Mucosa of gallbladder (tissue), 1 donor: ENCODE data around the gene APOL2. TPM values are rescaled to one million over a fixed set of nuclear protein-coding genes. Genes with fewer than 3 reads are reported as not detected.
"Not testable (repeated sequence)": the region's sequence is repeated elsewhere in the genome, so short reads cannot be mapped to it uniquely, and the experiment has no call there.

Source experiments
- DNase-seq: peaks from one replicate; pipeline ENCODE4 v3.0.0-alpha.2; 2020; ENCODE audit warnings: low spot score
- total RNA-seq: library from RNA; stranded (reverse); gene quantifications from one replicate; pipeline ENCODE4 v1.2.1, GENCODE V29; 2021
- donor health status: DM: no; HTN: no; CAD: no.

Gene APOL2
- total RNA-seq, 1 donor from 2014 or later, result 58.2 TPM

- DNase-seq, result no peak
Measured at GRCh38 chr22:36221799-36222751, 17.3 kb downstream of the APOL2 start.

- DNase-seq, result peak; percentile 50
Measured at GRCh38 chr22:36220451-36220921, 18.8 kb downstream of the APOL2 start.

- DNase-seq, result no peak
Measured at GRCh38 chr22:36218648-36219193, 20.6 kb downstream of the APOL2 start.

- DNase-seq, result no peak
Measured at GRCh38 chr22:36215981-36216380, 23.3 kb downstream of the APOL2 start.

- no peak for DNase-seq
Measured at GRCh38 chr22:36213586-36213985, 25.7 kb downstream of the APOL2 start.

GRCh38 chr22:36212901-36213300, 26.4 kb downstream of the APOL2 start:
- DNase-seq, result no peak

- DNase-seq, result no peak
Measured at GRCh38 chr22:36211237-36211861, 28.0 kb downstream of the APOL2 start.

- DNase-seq, result no peak
Measured at GRCh38 chr22:36210224-36210623, 29.1 kb downstream of the APOL2 start.

GRCh38 chr22:36209488-36209908, 29.8 kb downstream of the APOL2 start:
- DNase-seq, result not testable (repeated sequence)

GRCh38 chr22:36208914-36209313, 30.4 kb downstream of the APOL2 start:
- DNase-seq, result no peak

- no peak for DNase-seq
Measured at GRCh38 chr22:36208162-36208765, 31.1 kb downstream of the APOL2 start.

- no peak for DNase-seq
Measured at GRCh38 chr22:36206255-36206654, 33.1 kb downstream of the APOL2 start.

- not testable (repeated sequence) for DNase-seq
Measured at GRCh38 chr22:36205573-36205972, 33.8 kb downstream of the APOL2 start.

- DNase-seq, result no peak
Measured at GRCh38 chr22:36204632-36205015, 34.7 kb downstream of the APOL2 start.

- DNase-seq, result no peak
Measured at GRCh38 chr22:36204001-36204631, 35.2 kb downstream of the APOL2 start.

- not testable (repeated sequence) for DNase-seq
Measured at GRCh38 chr22:36203441-36203840, 35.9 kb downstream of the APOL2 start.

GRCh38 chr22:36202906-36203305, 36.4 kb downstream of the APOL2 start:
- DNase-seq, result peak; percentile 46

GRCh38 chr22:36201630-36202319, 37.6 kb downstream of the APOL2 start, which contains the start of gene APOL4:
Gene APOL4, minus strand, starts transcription at chr22:36201809. Its CDS starts 75 bp downstream, at chr22:36201734.
- peak; percentile 64 for DNase-seq

GRCh38 chr22:36201025-36201424, 38.3 kb downstream of the APOL2 start:
- not testable (repeated sequence) for DNase-seq

GRCh38 chr22:36199001-36199551, 40.3 kb downstream of the APOL2 start:
- DNase-seq, result no peak

GRCh38 chr22:36198536-36198935, 40.8 kb downstream of the APOL2 start:
- DNase-seq, result no peak
